Testis (tissue), 3 donors: ENCODE data around the gene SLIT3. TPM values are rescaled to one million over a fixed set of nuclear protein-coding genes. Genes with fewer than 3 reads are reported as not detected.

Source experiments
- DNase-seq: peaks from one replicate; pipeline ENCODE4 v3.0.0-alpha.2; 2019
- H3K27ac ChIP-seq, 2 donors: fragments of 200-600 bp; sonication (generic); one replicate each; pipeline ENCODE4 v1.5.1; 2019
- H3K27me3 ChIP-seq: fragments of 200-600 bp; sonication (generic); one replicate; pipeline ENCODE4 v1.5.1; 2019
- H3K36me3 ChIP-seq: fragments of 200-600 bp; sonication (generic); one replicate; pipeline ENCODE4 v1.5.1; 2017; ENCODE audit warnings: low read depth; ENCODE audit errors: missing control alignments
- H3K4me1 ChIP-seq: fragments of 200-600 bp; sonication (generic); one replicate; pipeline ENCODE4 v1.5.1; 2019
- H3K4me3 ChIP-seq, 2 donors: fragments of 200-600 bp; sonication (generic); one replicate each; pipeline ENCODE4 v1.5.1; 2017 to 2019
- H3K9me3 ChIP-seq: fragments of 200-600 bp; sonication (generic); one replicate; pipeline ENCODE4 v1.5.1; 2017
- CTCF ChIP-seq, 3 experiments: fragments of 450-650 bp in 2 of 3; fragments of 200-600 bp in 1 of 3; sonication (generic) in 1 of 3; IDR thresholded peaks; one replicate each; pipeline ENCODE4 v1.5.1; 2016 to 2019; ENCODE audit warnings: antibody characterized with exemption in 3 of 3, mild to moderate bottlenecking in 2 of 3, moderate library complexity in 1 of 3
- POLR2A ChIP-seq: fragments of 450-650 bp; IDR thresholded peaks from one replicate; pipeline ENCODE4 v1.6.1; 2017; ENCODE audit warnings: antibody characterized with exemption, mild to moderate bottlenecking, moderate library complexity
- WGBS, 2 donors: methylation state at CpG; one replicate each; pipeline ENCODE4 v1.1.5; 2018; 5-methylcytosine and 5-hydroxymethylcytosine counted together
- intact Hi-C: fragments of 100-400 bp; cut with DNase I; formaldehyde crosslinking; loops from one replicate; pipeline ENCODE4 v1.15.1; 2023; ENCODE audit warnings: low total_unique reads
- polyA plus RNA-seq: library from polyadenylated mRNA; stranded (reverse); fragments of 350-450 nt; fragmentation: Illumina TruSeq; extraction: RNeasy Lipid Tissue Mini Kit (QIAGEN cat#74804); gene quantifications from one replicate; pipeline ENCODE4 v1.2.3, GENCODE V29; 2014; ENCODE audit warnings: low read depth, low replicate concordance; ENCODE audit not compliant: insufficient read depth
- total RNA-seq, 2 donors: library from RNA; depleted of rRNA; stranded (reverse); fragments of >200 nt; gene quantifications; one replicate each; pipeline ENCODE4 v1.2.3, GENCODE V29; 2016

Gene SLIT3
- total and polyA plus RNA-seq, 3 donors from 2014 or later = 4.8 to 23.2 (median 7.8) TPM

- Histone ChIP-seq H3K4me3 (no peak overlapping the region), H3K9me3 (no peaks in the 10 kb centered on the region), H3K4me1 (no peaks in the 10 kb centered on the region), H3K36me3 (no peaks in the 10 kb centered on the region), H3K27ac (no peak overlapping the region), H3K27me3 (no peaks in the 10 kb centered on the region)
- TF ChIP-seq POLR2A = no peak
- TF ChIP-seq CTCF (IDR thresholded peaks at IDR 0.05) = no peak
- WGBS, 2 donors = 39 to 57% methylated on average over 8 of the region's 8 CpGs
- DNase-seq = no peak
- intact Hi-C loops = no loop called here
These were observed 421.0 kb downstream of the SLIT3 start for GRCh38 chr5:168879929-168880328.

GRCh38 chr5:168879331-168879730 is 421.6 kb downstream of the SLIT3 start:
- H3K27ac ChIP-seq = no peak overlapping the region
- no peak overlapping the region for H3K4me3 ChIP-seq
- TF ChIP-seq POLR2A = no peak
- TF ChIP-seq CTCF (IDR thresholded peaks at IDR 0.05) = no peak
- DNase-seq = no peak
- H3K4me1 ChIP-seq = no peaks in the 10 kb centered on the region
- WGBS, 2 donors = 81 to 100% methylated on average over 2 of the region's 2 CpGs
- H3K9me3 ChIP-seq = no peaks in the 10 kb centered on the region
- intact Hi-C loops = no loop called here
- H3K27me3 ChIP-seq = no peaks in the 10 kb centered on the region
- no peaks in the 10 kb centered on the region for H3K36me3 ChIP-seq

DNA sequence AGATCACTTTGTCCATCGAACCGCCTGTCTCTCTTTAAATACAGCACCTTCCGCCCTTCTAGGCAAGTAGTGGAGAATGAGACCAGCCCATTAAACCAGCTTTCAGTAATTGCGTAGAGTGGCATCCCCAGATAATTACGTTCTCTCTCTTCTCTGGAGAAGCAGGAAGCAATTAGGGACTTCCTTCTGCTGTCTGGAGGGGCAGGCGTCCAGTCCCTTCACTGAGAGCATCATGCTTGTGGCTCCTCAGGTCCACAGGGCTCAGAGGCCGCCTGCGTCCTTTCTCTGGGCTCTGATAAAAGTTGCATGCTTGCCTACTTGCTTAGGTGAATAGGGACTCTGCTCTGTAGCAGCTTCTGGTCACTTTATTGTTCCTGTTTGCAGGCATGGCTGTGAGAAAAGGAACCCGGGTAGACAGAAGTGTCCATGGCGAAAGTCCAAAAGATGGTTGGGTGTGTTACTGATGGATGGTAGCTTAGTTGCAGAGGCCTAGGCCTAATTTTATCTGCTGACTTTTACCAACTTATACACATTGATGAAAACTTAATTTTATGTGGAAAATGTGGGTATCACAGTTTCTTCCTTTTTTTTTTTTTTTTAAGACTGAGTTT is 422.7 kb downstream of the SLIT3 start:
- Histone ChIP-seq H3K9me3 (no peaks in the 10 kb centered on the region), H3K4me1 (no peaks in the 10 kb centered on the region), H3K27ac (no peak overlapping the region), H3K27me3 (no peaks in the 10 kb centered on the region), H3K4me3 (no peak overlapping the region), H3K36me3 (no peaks in the 10 kb centered on the region)
- no peak for DNase-seq
- WGBS, 2 donors = 75 to 80% methylated on average over 9 to 10 of the region's 10 CpGs
- intact Hi-C loops = no loop called here
- TF ChIP-seq CTCF (IDR thresholded peaks at IDR 0.05) (no peak), POLR2A (no peak)

DNA sequence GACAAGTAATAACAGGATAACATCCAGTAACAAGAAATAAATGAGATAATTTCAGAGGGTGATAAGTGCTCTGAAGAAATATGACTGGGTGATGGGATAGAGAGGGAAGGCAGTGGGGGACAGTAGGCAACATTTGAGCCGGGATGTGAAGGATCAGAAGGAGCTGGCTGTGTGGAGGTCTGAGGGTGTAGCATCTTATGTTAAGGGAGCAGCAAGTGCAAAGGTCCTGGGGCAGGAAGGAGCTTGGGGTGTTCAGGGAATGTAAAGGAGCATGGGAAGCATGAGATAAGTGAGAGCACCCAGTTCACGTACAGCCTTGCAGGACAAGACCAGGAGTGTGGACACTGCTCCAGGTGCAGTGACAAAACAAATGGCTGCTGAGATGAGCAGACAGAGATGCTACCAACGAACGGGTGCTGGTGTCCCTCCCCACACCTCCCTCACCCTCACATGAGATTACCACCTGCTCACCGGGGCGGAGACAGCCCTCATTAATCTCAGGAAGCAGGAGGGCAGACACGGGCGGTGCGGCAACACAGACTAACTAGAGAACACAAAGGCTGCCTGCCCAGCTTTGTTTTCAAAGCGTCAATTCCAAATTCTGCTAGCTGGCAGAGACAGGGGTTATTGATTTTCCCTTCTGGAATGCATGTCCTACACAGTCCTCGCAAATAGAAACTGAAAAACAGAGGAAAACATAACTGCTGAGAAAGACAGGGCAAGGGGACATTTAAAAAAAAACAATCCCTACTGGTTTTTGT is 423.6 kb downstream of the SLIT3 start:
- H3K4me3 ChIP-seq = no peak overlapping the region
- intact Hi-C loops = no loop called here
- no peaks in the 10 kb centered on the region for H3K9me3 ChIP-seq
- H3K27ac ChIP-seq = no peak overlapping the region
- 61 to 75% methylated on average over 11 of the region's 11 CpGs for WGBS, 2 donors
- no peaks in the 10 kb centered on the region for H3K4me1 ChIP-seq
- no peaks in the 10 kb centered on the region for H3K27me3 ChIP-seq
- no peak for TF ChIP-seq POLR2A
- TF ChIP-seq CTCF (IDR thresholded peaks at IDR 0.05) = no peak
- DNase-seq = no peak
- no peaks in the 10 kb centered on the region for H3K36me3 ChIP-seq
